HT1080 (cell line): ENCODE data around the gene AGBL1. TPM values are rescaled to one million over a fixed set of nuclear protein-coding genes. Genes with fewer than 3 reads are reported as not detected.
A peak's percentile ranks its signal among the peaks of the same experiment; 100 is the strongest.

Experiments
- DNase-seq: peaks from one replicate; pipeline ENCODE4 v3.0.0-alpha.2; 2015; ENCODE audit warnings: low read depth
- total RNA-seq: library from RNA; depleted of rRNA; stranded (reverse); fragments of >200 nt; shearing (Covaris generic); gene quantifications from 2 replicates; pipeline ENCODE4 v1.2.3, GENCODE V29; 2014

Gene AGBL1
- total RNA-seq, 1 experiment from 2014 or later, result 0.03 TPM

- no peak for DNase-seq
These were observed 83.0 kb downstream of the AGBL1 start for GRCh38 chr15:86162641-86163040.

GRCh38 chr15:86163816-86164215 is 84.1 kb downstream of the AGBL1 start:
- no peak for DNase-seq

GRCh38 chr15:86164232-86164898 is 84.7 kb downstream of the AGBL1 start:
- DNase-seq, result no peak

GRCh38 chr15:86165265-86166211 is 85.9 kb downstream of the AGBL1 start:
- DNase-seq, result no peak

GRCh38 chr15:86167841-86168240 is 88.2 kb downstream of the AGBL1 start:
- DNase-seq, result no peak

- DNase-seq, result no peak
These were observed 99.2 kb downstream of the AGBL1 start for GRCh38 chr15:86178845-86179244.

GRCh38 chr15:86183596-86184491 is 104.2 kb downstream of the AGBL1 start:
- DNase-seq, result no peak

- DNase-seq, result no peak
These were observed 114.2 kb downstream of the AGBL1 start for GRCh38 chr15:86193716-86194380.

GRCh38 chr15:86197770-86198169 is 118.1 kb downstream of the AGBL1 start:
- peak; percentile 11 for DNase-seq

- DNase-seq, result no peak
These were observed 119.9 kb downstream of the AGBL1 start for GRCh38 chr15:86199467-86200145.

GRCh38 chr15:86201313-86202008 is 121.8 kb downstream of the AGBL1 start:
- no peak for DNase-seq

GRCh38 chr15:86203462-86203861 is 123.8 kb downstream of the AGBL1 start:
- no peak for DNase-seq

GRCh38 chr15:86205096-86205495 is 125.4 kb downstream of the AGBL1 start:
- no peak for DNase-seq

GRCh38 chr15:86213420-86213819 is 133.7 kb downstream of the AGBL1 start:
- DNase-seq, result no peak

GRCh38 chr15:86213888-86214287 is 134.2 kb downstream of the AGBL1 start:
- DNase-seq, result no peak

- no peak for DNase-seq
These were observed 141.4 kb downstream of the AGBL1 start for GRCh38 chr15:86221119-86221518.

GRCh38 chr15:86229306-86229705 is 149.6 kb downstream of the AGBL1 start:
- DNase-seq, result no peak

- no peak for DNase-seq
These were observed 150.3 kb downstream of the AGBL1 start for GRCh38 chr15:86229936-86230335.

- peak; percentile 37 for DNase-seq
These were observed 152.4 kb downstream of the AGBL1 start for GRCh38 chr15:86231864-86232721.
